Upper lobe of left lung (tissue), 4 donors: ENCODE measurements around the gene ZNF227.

ENCODE experiments used
- EP300 ChIP-seq, 4 donors: sonication (generic); formaldehyde crosslinking; IDR thresholded peaks; one replicate each; pipeline ENCODE4 v1.5.1; 2017; ENCODE audit warnings: antibody characterized with exemption in 4 of 4, control low read depth in 2 of 4
- POLR2A ChIP-seq, 4 donors: fragments of 450-650 bp; IDR thresholded peaks; one replicate each; pipeline ENCODE4 v1.5.1; 2016 to 2017; ENCODE audit warnings: antibody characterized with exemption in 4 of 4, mild to moderate bottlenecking in 2 of 4
- POLR2AphosphoS5 ChIP-seq, 2 donors: sonication (generic); formaldehyde crosslinking; IDR thresholded peaks; one replicate each; pipeline ENCODE4 v1.5.1; 2017; ENCODE audit warnings: antibody characterized with exemption in 2 of 2
- TF ChIP-seq, protein P1 (sequence below), 6 experiments: fragments of 450-650 bp in 4 of 6; fragments of 200-600 bp in 2 of 6; sonication (generic) in 2 of 6; IDR thresholded peaks; one replicate each; pipeline ENCODE4 v1.5.1; 2016 to 2019; ENCODE audit warnings: antibody characterized with exemption in 6 of 6

DNA sequence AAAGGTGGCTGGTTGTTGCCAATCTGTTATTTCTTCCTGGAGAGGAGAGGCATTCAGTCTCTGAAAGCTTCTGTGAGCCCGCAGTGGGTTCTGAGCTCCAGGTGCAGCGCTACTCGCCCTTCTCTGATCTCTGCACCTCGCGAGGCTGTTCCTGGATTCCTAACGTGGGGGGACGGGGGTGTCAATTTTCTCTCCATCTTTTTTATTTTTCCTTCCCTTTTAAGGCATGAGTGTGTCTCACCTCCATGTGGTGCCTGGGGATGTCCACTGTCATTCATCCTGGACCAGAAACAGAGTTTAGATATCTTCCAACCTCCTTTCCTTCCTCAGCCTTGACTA, 48.0 kb downstream of the ZNF227 start:
- TF ChIP-seq, protein P1, sequence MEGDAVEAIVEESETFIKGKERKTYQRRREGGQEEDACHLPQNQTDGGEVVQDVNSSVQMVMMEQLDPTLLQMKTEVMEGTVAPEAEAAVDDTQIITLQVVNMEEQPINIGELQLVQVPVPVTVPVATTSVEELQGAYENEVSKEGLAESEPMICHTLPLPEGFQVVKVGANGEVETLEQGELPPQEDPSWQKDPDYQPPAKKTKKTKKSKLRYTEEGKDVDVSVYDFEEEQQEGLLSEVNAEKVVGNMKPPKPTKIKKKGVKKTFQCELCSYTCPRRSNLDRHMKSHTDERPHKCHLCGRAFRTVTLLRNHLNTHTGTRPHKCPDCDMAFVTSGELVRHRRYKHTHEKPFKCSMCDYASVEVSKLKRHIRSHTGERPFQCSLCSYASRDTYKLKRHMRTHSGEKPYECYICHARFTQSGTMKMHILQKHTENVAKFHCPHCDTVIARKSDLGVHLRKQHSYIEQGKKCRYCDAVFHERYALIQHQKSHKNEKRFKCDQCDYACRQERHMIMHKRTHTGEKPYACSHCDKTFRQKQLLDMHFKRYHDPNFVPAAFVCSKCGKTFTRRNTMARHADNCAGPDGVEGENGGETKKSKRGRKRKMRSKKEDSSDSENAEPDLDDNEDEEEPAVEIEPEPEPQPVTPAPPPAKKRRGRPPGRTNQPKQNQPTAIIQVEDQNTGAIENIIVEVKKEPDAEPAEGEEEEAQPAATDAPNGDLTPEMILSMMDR (IDR thresholded peaks at IDR 0.05) = no peak
- TF ChIP-seq EP300 (IDR thresholded peaks at IDR 0.05) (no peak), POLR2A (IDR thresholded peaks at IDR 0.05) (no peak), POLR2AphosphoS5 (IDR thresholded peaks at IDR 0.05) (no peak)
